ENCODE results near the gene MORF4L1.
"Not testable (repeated sequence)": the region's sequence is repeated elsewhere in the genome, so short reads cannot be mapped to it uniquely, and the experiment has no call there.

MORF4L1 gene

DNA sequence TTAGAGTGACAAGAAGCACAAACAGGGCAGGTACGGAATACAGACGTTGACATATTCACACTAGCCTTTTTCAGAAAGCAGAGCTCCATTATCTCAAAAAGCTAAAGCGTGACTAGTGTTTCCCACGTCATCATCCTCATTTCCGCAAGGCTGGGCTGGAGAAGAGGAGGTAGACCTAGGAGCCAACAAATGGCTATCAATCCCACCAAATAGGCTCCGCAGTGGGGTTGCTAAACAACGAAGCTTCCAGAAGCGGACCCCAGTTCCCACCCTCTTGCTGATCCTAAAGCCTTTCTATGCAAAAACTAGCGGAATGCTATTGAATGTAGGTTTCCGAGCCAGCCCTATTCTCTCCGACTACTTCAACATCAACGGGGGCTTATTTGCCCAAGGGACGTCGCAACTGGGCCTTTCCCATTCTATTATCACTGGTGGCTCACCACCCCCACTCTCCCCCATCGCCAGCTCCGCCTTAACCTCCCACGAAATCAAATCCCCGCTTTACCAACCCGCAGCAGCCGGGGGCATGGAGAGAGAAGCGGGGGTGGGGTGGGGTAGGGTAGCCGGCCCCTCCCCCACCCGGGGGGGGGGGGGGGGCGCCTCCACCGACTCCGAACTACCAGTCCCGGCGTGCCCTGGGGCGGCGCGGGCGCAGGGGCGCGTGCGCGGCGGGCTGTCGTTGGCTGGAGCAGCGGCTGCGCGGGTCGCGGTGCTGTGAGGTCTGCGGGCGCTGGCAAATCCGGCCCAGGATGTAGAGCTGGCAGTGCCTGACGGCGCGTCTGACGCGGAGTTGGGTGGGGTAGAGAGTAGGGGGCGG lies at the start of gene MORF4L1:
Gene MORF4L1, plus strand, starts transcription at position 736 of the 817 bp plus-strand sequence. CDS start 128 bp downstream, outside the sequence.
- DNase-seq (ENCODE audit: low read depth): peak; percentile 88

GRCh38 chr15:78828920-78829319 lies 43.8 kb upstream of the MORF4L1 start:
- DNase-seq (ENCODE audit: low read depth): no peak

GRCh38 chr15:78830514-78831228 lies 42.0 kb upstream of the MORF4L1 start:
- DNase-seq (ENCODE audit: low read depth): no peak

DNA sequence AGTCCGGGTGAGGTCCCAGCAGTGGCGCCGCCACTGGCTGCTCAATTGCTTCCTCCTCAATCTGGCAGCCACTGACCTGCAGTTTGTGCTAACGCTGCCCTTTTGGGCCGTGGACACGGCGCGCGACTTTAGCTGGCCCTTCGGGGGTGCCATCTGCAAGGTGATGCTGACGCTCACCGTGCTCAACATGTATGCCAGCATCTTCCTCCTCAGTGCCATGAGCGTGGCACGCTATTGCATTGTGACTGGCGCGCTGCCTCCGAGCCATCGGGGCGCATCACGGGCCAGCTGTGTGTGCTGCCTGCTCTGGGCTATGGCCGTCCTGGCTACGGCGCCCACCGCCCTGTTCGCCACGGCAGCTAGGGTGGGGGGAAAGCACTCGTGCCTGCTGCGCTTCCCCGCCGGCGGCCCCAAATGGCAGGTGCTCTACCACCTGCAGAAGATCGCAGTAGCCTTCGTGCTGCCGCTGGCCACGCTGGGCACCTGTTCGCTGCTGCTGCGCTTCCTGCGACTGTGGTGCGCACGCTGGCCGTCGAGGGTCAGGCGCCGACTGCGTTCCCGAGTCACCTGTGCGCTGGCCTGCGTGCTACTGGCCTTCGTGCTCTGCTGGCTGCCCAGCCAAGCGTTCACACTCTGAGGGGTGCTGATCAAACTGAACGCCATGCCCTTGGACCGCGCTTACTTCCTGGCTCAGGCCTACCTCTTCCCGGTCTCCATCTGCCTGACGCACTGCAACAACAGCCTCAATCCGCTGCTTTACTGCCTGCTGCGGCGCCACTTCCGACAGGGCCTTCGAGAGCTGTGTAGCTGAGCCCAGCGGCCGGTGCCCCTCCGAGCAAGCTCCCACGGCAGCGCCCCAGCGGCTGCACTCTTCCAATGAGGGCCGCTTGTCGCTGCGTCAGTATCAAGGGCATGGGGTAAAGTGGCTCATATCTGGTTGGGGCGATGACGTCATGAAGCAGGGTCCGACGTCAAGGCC lies 41.2 kb upstream of the MORF4L1 start:
- no peak for DNase-seq (ENCODE audit: low read depth)

GRCh38 chr15:78836333-78836732 lies 36.4 kb upstream of the MORF4L1 start:
- DNase-seq (ENCODE audit: low read depth): no peak

DNA sequence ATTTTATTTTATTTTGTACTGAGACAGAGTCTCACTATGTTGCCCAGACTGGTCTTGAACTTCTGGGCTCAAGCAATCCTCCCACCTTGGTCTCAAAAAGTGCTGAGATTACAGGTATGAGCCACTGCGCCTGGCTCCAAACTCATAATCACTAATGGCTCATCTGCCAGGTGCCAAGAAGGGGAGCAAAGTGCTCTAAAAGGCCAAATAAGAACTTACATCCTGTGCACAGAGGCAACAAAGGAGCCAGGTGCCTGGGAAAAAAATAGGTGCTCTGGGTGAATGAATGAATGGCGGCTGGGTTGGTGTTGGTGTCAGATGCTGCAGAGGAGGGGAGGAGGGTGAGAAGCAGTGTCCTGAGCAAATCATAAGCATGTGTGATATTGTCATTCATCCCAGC lies 35.6 kb upstream of the MORF4L1 start:
- DNase-seq (ENCODE audit: low read depth): no peak

GRCh38 chr15:78837543-78837942 lies 35.1 kb upstream of the MORF4L1 start:
- no peak for DNase-seq (ENCODE audit: low read depth)

GRCh38 chr15:78838489-78838888 lies 34.2 kb upstream of the MORF4L1 start:
- DNase-seq (ENCODE audit: low read depth): no peak

DNA sequence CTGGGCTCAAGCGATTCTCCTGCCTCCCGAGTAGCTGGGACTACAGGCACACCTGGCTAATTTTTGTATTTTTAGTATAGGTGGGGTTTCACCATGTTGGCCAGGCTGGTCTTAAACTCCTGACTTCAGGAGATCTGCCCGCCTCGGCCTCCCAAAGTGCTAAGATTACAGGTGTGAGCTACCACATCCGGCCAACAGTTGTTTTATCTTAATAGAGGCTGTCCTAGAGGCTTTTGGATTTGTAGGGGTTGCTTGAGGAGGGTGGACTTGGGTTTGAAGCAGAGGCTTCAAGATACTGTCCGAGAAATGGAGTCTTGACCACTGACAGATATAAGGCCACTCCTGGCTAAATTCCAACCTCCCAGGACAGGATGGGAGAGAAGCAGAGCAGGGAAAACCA lies 33.5 kb upstream of the MORF4L1 start:
- not testable (repeated sequence) for DNase-seq (ENCODE audit: low read depth)

- DNase-seq (ENCODE audit: low read depth): peak; percentile 8
These were observed 31.9 kb upstream of the MORF4L1 start for GRCh38 chr15:78840661-78841375.

DNA sequence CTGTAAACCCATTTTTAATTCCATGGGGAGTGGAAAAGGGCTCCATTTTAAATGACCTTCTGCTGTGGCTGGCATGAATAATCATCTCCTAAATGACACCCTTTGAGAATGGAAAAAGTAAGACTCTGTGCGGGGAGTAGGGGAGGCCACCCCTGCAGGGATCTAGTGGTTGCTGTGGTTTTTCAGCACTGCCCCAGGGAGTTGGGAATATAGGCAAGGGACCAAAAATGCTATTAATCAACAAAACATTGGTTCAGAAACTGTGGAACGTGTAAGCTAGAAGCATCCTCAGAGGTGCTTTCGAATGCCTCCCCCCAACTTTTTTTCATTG lies 31.3 kb upstream of the MORF4L1 start:
- no peak for DNase-seq (ENCODE audit: low read depth)

- no peak for DNase-seq (ENCODE audit: low read depth)
These were observed 30.8 kb upstream of the MORF4L1 start for GRCh38 chr15:78841891-78842290.

DNA sequence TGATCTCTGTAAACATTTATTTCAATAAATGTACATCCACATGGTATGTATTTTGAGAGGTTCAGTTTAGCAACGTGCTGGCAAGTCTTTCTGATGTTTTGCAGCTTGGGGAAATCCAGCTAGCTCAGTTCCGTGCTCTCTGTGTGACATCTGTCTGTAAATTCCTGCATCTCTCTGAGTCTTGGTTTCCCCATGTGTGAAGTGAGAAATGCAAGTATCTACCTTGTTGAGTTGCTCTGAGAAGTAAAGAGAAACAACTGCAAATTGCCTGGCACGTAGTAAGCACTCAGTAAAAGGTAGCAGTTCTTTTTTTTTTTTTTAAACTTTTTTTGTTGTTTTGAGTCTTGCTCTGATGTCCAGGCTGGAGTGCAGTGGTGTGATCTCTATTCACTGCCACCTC lies 30.2 kb upstream of the MORF4L1 start:
- no peak for DNase-seq (ENCODE audit: low read depth)

GRCh38 chr15:78846906-78847305 lies 25.8 kb upstream of the MORF4L1 start:
- DNase-seq (ENCODE audit: low read depth): not testable (repeated sequence)

DNA sequence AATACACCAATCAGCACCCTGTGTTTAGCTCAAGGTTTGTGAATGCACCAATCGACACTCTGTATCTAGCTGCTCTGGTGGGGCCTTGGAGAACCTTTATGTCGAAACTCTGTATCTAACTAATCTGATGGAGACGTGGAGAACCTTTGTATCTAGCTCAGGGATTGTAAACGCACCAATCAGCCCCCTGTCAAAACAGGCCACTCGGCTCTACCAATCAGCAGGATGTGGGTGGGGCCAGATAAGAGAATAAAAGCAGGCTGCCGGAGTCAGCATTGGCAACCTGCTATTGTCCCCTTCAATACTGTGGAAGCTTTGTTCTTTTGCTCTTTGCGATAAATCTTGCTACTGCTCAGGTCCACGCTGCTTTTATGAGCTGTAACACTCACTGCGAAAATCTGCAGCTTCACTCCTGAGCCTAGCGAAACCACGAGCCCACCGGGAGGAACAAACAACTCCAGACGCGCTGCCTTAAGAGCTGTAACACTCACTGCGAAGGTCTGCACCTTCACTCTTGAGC lies 25.2 kb upstream of the MORF4L1 start:
- DNase-seq (ENCODE audit: low read depth): not testable (repeated sequence)

DNA sequence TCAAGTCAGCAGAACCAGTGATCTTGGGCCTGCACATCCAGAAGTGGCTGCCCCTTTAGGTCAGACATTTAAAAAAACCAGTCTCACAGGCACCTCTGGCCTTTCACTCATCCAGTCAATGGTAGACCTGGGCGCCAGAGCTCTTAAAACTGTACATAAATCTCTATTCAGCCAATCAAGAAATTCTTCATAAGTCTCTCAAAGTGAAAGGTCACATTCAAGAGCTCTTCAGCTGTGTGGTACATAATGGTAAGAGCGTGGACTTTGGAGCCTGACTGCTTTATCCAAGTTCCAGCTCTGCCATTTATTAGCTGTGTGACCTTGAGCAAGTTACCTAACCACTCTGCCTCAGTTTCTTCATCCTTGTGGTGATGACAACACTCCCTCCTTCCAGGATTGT lies 22.3 kb upstream of the MORF4L1 start:
- DNase-seq (ENCODE audit: low read depth): no peak

GRCh38 chr15:78850941-78851755 lies 21.5 kb upstream of the MORF4L1 start:
- no peak for DNase-seq (ENCODE audit: low read depth)

GRCh38 chr15:78853500-78853899 lies 19.2 kb upstream of the MORF4L1 start:
- no peak for DNase-seq (ENCODE audit: low read depth)

DNA sequence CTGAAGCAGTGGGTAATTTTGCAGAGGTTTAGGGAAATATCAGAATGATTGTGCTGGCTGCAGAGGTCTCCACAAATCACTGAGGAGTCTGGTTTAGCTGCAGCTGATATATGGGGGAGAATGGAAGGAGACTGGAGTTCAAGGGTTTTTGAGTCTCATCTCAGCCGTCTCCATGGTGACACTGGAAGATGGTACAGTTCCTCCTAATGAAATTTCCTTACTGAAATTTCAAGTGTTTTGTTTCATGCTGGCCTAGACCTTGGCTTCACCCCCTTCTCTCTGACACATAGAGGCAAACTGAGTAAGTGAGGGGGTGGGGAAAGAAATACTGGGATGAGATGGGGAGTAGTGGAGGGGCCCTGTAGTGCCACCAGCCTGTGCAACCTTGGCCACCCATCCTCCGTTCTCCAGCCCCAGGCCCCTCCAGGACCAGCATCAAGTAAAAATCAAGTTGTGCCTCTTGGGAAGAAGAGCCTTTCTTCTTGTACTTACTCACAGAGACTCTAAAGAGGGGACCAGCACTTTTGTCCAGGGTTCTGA lies 17.8 kb upstream of the MORF4L1 start:
- DNase-seq (ENCODE audit: low read depth): no peak

- DNase-seq (ENCODE audit: low read depth): no peak
These were observed 16.9 kb upstream of the MORF4L1 start for GRCh38 chr15:78855746-78856145.
